GM18526 (cell line): ENCODE data around the gene TMEM185A.
"Not testable (repeated sequence)": the region's sequence is repeated elsewhere in the genome, so short reads cannot be mapped to it uniquely, and the experiment has no call there.

Experiments used
- POLR2A ChIP-seq: IDR thresholded peaks from 3 replicates; pipeline ENCODE4 v1.6.1; 2011; ENCODE audit not compliant: insufficient read length; ENCODE audit errors: extremely low read depth

The TMEM185A gene

DNA sequence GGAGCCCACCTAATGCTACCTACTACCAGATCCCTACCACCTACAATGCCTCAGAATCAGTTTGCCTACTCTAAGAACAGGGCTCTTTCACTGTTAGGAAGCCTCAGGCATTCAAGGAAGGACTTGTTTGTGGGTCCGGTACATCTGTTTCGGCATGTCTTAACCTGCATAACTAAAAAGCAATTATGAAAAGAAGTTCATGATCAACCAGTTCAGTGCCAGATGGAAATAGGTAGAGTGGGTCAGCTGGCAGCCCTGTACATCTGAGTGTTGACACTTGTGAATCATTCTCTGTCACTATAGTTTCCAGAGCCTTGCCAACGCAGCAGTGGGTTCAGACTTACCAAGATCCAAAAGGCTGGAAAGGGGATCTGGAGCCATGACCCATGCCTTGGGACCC lies 3.3 kb downstream of the TMEM185A start:
- TF ChIP-seq POLR2A = no peak

DNA sequence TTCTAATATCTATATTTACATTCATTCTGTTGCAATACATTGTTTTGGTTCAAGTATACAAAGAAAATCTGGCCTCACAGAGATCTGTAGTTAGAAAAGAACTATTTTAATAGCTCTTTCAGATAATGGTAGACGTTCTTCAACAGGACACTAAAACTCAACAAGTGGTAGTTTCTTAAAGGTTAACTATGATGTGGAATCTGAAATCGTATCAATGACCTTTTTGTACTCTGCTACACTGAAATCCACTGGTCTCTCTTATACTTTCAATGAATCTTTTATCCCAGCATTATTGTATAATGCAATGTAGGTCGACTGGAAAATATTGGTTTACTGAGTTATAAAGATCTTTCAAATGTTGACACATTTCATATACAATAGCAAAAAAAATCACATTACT lies 12.7 kb downstream of the TMEM185A start:
- TF ChIP-seq POLR2A = no peak

DNA sequence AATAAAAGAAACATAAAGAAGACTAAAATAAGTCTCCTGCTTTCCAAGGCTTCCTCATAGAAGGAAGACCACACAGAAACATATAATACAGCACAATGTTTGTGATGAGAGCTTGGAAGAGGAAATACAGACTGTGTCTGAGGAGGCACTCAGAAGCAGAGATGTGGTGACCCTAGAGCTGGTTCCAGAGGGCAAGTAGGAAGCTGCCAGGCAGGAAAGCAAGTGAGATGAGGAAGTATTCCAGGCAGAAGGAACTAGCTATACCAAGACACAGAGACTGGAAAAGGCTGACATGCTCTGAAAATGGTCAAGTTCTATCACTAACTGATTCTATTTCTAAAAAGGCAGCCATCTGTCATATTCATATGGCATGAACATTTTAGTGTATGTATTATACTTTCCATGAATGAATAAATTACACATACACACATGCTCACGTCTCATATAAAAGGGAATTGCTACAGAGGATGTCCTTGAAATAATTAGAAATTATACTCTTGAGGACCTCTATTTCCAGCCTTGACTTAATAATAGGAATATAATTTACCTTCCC lies 19.9 kb downstream of the TMEM185A start:
- TF ChIP-seq POLR2A = no peak

DNA sequence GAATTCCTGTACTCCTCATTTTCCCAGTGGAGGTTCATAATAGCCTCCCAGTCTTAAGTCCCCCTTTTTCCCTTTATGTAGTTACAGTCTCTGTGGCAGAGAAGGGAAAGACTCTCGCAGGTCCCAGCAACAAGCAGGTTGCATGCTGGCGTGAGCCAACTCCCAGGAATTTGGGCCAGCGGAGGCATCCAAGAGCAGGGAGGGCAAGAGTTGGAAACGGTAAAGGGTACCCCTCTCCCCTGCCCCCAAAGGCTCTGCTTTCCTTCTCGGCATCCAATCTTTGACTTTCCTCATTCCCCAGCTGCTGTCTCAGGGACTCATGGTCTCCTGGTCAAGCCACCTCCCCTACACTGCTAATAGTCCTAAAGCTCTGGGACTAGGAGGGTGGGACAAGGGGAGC lies 21.1 kb downstream of the TMEM185A start:
- no peak for TF ChIP-seq POLR2A

DNA sequence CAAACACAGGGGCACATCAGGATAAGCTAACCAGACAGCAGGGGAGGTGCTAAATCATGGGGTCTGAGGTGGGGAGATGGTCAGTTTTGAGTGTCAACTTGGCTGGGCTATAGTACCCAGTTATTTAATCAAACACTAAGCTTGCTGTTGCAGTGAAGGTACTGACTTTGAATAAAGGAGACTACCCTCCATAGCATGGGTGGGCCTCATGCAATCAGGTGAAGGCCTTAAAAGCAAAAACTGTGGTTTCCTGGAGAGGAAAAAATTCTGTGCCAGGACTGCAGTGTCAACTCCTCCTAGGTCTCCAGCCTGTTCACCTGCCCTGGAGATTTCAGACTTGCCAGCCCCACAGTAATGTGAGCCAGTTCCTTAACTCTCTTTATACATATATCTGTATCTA lies 23.9 kb downstream of the TMEM185A start:
- no peak for TF ChIP-seq POLR2A

DNA sequence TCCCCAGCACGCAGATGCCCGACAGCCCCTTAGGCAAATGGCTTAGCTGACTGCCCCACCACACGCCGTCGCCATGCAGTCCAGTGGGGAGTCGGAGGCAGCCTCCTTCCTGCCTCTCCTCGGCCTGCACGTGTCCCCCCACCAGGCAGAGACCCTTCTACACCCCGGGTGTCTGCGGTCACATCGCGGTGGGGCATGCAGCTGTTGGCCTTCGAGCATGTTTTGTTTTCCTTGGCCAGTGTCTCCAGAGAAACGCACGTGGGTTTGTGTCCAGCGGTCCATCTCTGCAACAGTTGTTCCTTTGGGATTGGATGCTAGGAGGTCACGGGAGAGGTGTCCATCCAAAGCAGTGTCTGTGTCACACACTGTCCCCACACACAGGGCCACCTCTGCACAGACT lies 36.4 kb downstream of the TMEM185A start, which contains the start of gene HSFX2:
HSFX2 (minus strand) TSS at position 101 of the 400 bp plus-strand sequence. CDS start 614 bp downstream, outside the sequence.
- TF ChIP-seq POLR2A = not testable (repeated sequence)

DNA sequence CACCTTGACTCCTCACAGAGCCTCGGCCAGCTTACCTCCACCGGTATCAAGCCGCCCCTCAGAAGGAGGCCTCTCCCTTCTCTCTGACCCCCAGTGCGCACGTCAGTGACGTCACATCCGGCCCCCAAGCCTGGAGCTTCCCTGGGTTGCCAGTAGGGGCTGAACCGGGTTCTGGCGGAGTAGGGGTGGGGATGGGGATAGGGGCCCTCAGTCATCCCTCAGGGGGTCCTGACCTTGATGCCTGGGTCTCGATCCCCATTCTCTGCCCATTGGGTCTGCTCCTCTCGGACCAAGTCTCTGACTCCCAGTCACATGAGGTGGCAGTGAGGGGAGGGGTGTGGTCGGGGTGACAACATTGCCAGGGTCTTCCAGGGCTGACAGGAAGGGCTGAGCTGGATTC lies 44.2 kb downstream of the TMEM185A start, which contains the start of gene MAGEA9B:
MAGEA9B (minus strand) TSS at position 101 of the 400 bp plus-strand sequence. CDS start 4,280 bp downstream, outside the sequence.
- TF ChIP-seq POLR2A = not testable (repeated sequence)

DNA sequence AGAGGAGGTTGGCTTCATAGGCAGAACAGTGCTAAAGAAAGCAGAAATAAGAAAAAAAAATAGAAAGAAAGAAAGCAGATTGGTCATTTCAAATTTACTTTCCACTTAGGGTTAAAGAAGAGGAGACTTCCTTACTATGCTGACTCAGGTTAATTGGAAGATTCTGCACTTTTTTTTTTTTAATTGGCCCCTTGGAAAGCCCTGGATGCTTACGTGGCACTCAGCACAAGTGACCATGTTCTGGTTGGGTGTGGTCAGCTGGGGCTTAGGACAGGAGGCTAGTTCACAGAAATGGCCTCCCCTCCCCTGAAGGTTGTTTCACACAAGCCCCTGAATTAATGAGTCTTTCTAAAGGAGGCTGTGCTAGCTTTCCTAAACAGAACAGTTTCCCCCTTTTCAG lies 58.8 kb downstream of the TMEM185A start:
- no peak for TF ChIP-seq POLR2A

DNA sequence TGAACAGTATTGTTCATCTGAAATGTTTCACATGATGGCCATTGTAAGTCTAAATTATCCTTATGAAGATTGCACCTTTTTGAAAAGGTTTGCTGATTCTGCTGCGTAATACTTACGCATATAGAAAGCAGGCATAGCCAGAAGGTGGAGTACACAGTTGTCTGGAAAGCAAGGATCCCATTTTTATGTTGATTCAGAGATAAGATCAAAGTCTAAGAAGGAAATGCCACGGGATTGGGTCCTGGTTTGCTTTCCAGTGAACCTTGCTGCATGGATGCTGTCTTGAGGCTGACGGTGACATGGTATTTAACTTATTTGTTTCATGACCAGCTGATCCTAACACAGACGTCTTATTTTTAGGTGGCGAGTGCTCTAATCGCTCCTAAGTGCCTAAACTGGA lies 59.8 kb downstream of the TMEM185A start:
- TF ChIP-seq POLR2A = no peak

DNA sequence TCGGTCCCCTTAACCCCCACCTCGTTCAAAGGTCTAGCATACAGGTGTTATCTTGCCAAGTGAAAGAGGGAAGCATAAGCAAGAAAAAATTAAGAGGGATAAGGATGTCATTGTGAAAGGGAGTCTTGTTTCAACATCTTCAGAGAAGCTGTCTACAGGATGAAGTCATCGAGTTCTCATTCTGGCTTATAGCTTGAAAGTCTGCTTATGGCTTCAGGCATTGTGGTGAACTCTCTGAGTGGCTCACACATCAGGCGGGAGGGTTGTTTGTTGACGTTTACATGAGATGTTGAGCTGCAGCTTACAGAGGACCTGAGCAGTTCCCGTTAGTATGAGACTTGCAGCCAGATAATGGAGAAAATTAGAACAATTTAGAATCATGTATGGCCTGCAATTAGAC lies 60.9 kb downstream of the TMEM185A start:
- no peak for TF ChIP-seq POLR2A

DNA sequence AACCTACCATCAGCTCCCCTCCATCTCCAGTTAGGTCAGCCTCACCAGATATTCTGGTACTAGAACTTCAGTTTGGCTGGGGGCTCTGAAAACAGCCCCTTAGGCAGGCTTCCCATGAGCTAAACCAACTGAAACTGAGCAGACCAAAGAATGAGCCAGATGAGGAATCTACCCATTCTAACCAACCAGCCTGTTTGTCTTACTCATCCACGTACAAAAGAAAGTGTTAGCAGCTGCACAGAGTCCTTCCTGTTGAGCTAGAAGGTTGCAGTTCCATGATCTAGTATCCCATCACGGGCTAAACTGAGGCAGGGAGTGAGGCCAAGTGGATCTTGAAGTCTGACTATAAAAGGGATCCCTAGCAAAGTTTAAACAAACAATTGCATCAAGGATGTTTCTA lies 61.8 kb downstream of the TMEM185A start:
- TF ChIP-seq POLR2A = no peak

DNA sequence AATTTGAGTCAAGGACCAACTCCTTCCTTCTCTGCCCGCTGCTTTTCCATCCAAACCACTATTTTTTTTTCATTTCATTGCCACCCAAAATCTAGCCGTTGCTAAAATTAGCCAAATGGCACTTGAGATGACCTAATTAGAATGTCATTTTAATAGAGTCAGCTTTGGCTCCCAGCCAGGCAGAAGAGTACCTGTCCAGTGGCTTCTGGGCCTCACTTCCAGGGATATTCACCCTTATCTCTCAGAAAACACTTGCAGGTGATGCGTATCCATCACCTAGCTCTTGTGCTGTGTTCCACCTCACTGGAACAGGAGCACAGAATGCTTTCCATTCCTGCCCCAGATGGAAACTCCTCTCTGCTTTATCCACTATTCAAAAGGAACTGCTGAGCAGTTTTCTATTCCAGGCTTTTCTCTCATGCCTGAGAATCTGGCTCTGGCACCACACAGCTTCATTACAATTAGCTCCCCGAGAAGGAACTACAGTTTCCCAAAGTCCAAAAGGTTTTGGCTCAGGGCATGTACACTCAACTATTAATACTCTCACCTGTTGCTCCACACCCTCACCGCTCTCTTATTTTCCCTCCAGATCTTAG lies 62.8 kb downstream of the TMEM185A start:
- TF ChIP-seq POLR2A = no peak

DNA sequence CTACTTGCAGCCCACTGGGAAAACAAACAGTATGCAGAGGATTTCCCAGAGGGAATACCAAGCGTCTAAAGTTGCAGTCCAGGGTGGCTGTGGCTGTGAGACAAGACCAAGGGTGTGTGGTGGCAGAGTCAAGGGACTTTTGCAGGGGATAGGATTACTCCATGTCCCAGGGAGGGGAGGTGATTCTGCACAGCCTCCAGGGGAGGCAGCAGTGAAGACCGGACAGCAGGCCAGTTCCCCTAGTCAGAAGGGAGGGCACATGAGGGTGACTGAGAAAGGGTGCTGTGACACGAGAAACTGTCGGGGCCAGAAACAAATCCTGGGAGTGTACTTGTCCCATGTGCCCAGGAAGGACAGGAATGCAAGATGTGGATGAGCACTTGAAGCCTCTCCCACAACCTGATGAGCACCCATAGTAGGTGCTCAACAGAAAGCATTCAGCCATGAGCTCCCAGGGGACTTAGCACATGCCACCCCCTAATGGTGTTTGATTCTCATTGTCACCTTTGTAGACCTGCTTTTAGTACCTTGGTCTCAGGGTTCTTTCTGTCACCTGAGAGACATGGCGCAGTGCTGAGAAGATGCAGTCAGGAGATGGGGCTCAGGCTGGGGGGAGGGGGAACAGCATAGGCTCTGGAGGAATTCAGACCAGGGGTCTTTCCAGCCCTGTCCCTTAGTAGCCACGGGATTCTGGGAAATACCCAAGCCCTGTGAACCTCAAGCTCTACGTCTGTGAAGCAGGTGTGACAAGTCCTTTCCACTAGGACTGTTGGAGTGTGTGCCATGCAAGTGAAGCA lies 63.8 kb downstream of the TMEM185A start:
- no peak for TF ChIP-seq POLR2A

DNA sequence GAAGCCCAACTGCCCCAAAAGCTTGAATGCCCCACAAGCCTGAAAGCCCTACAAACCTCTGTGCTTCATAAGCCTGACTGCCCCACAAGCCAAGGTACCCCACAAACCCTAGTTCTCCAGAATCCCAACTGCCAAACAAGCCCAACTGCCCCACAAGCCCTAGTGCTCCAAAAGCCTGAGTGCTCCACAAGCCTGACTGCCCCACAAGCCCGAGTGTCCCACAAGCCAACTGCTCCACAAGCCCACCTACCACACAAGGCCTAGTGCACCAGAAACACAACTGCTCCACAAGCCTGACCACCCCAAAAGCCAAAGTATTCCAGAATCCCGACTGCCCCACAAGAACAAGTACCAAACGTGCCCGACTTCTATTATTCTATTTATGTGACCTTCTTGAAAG lies 68.2 kb downstream of the TMEM185A start:
- TF ChIP-seq POLR2A = no peak

DNA sequence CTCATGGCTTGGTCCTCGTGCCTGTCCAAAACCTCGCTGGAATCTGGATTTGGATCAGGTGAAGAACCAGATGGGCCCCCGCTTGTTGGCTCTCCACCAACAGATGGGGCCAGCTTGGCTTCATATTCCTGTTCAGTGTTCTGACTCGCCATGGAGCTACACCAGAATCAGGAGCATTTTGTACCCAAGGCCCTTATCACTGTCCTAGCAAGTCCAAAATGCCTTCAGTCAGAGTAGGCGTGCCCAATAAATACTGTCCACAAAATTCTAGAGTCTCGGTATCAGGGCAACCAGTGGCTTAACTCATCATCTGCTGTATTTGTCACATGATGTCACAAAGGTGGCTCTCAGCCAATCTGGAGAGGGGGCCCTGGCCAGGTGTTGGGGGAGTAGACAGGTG lies 81.9 kb downstream of the TMEM185A start, which contains the start of gene HSFX3:
HSFX3 (minus strand) TSS at position 224 of the 400 bp plus-strand sequence; CDS start at position 152, 72 bp downstream.
- TF ChIP-seq POLR2A = not testable (repeated sequence)
